ENCODE measurements around the gene BEST4. TPM values are rescaled to one million over a fixed set of nuclear protein-coding genes. Genes with fewer than 3 reads are reported as not detected.

The BEST4 gene
- total and polyA plus RNA-seq, 2 of the 13 experiments (the other 11 are each of a cell fraction or from before 2014, with no cell fraction given) = 0.77 to 1.4 TPM

DNA sequence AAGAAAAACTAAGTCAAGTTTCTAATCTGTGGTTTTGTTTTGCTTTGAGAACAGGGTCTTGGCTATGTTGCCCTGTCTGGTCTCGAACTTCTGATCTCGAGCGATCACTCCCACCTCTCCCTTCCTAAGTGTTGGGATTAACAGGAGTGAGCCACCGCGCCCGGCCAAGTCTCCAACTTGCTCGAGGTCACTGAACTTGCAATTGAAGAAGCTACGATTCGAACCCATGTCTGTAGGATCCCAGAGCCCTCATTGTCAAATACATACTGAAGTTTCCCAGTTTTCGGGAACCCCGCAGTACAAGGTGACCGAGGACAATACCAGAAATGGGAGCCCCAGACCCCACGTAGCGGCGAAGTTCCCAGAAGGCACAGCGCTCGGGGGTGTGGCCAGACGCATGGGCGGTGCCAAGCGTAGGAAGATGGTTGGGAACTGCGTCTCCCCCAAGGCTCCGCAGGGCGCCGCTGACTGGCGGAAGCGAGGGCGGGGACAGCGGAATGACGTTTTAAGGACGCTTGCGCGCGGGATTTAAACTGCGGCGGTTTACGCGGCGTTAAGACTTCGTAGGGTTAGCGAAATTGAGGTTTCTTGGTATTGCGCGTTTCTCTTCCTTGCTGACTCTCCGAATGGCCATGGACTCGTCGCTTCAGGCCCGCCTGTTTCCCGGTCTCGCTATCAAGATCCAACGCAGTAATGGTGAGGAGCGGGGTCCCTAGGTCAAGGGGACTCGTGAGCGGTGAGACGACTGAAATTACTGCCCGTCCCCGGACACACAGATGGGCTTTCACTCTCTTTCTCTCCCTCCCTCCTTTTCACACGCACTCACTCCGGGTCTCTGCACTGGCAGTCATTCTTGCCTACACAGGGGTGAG lies 48.4 kb downstream of the BEST4 start, which contains the start of gene KIF2C (continued):
- peak; percentile 40 for TF ChIP-seq CBX1 (IDR thresholded peaks at IDR 0.05; ENCODE audit: low read depth)
- peak; percentile 61 for TF ChIP-seq SPEN (CRISPR knock-in tag; IDR thresholded peaks at IDR 0.05; ENCODE audit: low read depth)
- TF ChIP-seq GLI4 (CRISPR knock-in tag; IDR thresholded peaks at IDR 0.05; ENCODE audit: borderline replicate concordance) = no peak
- TF ChIP-seq ATF7-NPFF (CRISPR knock-in tag; IDR thresholded peaks at IDR 0.05; ENCODE audit: low read depth) = peak; percentile 38; the same call in 1 of the 2 replicates
- 0 out of 2 replicates have a peak, but pooled peaks have one; percentile 83 for TF ChIP-seq ELF4 (CRISPR knock-in tag; IDR thresholded peaks at IDR 0.05; ENCODE audit: borderline replicate concordance)
- TF ChIP-seq SAP130 (CRISPR knock-in tag; IDR thresholded peaks at IDR 0.05; ENCODE audit: low read depth) = peak; percentile 100
- TF ChIP-seq, protein P1, sequence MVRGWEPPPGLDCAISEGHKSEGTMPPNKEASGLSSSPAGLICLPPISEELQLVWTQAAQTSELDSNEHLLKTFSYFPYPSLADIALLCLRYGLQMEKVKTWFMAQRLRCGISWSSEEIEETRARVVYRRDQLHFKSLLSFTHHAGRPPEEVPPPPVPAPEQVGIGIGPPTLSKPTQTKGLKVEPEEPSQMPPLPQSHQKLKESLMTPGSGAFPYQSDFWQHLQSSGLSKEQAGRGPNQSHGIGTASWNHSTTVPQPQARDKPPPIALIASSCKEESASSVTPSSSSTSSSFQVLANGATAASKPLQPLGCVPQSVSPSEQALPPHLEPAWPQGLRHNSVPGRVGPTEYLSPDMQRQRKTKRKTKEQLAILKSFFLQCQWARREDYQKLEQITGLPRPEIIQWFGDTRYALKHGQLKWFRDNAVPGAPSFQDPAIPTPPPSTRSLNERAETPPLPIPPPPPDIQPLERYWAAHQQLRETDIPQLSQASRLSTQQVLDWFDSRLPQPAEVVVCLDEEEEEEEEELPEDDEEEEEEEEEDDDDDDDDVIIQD (CRISPR knock-in tag; IDR thresholded peaks at IDR 0.05; ENCODE audit: low read depth) = peak; percentile 81
- TF ChIP-seq, protein P2, sequence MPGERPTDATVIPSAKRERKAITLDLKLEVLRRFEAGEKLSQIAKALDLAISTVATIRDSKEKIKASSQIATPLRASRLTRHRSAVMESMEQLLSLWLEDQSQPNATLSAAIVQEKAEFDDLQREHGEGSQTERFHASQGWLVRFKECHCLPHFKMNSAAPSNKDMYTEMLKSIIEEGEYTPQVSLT (CRISPR knock-in tag; IDR thresholded peaks at IDR 0.05; ENCODE audit: borderline replicate concordance, low read depth) = no peak
- peak; percentile 91 for TF ChIP-seq YEATS4 (CRISPR knock-in tag; IDR thresholded peaks at IDR 0.05; ENCODE audit: borderline replicate concordance)
- TF ChIP-seq, protein P3, sequence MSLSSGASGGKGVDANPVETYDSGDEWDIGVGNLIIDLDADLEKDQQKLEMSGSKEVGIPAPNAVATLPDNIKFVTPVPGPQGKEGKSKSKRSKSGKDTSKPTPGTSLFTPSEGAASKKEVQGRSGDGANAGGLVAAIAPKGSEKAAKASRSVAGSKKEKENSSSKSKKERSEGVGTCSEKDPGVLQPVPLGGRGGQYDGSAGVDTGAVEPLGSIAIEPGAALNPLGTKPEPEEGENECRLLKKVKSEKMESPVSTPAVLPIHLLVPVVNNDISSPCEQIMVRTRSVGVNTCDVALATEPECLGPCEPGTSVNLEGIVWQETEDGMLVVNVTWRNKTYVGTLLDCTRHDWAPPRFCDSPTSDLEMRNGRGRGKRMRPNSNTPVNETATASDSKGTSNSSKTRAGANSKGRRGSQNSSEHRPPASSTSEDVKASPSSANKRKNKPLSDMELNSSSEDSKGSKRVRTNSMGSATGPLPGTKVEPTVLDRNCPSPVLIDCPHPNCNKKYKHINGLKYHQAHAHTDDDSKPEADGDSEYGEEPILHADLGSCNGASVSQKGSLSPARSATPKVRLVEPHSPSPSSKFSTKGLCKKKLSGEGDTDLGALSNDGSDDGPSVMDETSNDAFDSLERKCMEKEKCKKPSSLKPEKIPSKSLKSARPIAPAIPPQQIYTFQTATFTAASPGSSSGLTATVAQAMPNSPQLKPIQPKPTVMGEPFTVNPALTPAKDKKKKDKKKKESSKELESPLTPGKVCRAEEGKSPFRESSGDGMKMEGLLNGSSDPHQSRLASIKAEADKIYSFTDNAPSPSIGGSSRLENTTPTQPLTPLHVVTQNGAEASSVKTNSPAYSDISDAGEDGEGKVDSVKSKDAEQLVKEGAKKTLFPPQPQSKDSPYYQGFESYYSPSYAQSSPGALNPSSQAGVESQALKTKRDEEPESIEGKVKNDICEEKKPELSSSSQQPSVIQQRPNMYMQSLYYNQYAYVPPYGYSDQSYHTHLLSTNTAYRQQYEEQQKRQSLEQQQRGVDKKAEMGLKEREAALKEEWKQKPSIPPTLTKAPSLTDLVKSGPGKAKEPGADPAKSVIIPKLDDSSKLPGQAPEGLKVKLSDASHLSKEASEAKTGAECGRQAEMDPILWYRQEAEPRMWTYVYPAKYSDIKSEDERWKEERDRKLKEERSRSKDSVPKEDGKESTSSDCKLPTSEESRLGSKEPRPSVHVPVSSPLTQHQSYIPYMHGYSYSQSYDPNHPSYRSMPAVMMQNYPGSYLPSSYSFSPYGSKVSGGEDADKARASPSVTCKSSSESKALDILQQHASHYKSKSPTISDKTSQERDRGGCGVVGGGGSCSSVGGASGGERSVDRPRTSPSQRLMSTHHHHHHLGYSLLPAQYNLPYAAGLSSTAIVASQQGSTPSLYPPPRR (CRISPR knock-in tag; IDR thresholded peaks at IDR 0.05; ENCODE audit: borderline replicate concordance) = 0 out of 2 replicates have a peak, but pooled peaks have one; percentile 48
- TF ChIP-seq, protein P4, sequence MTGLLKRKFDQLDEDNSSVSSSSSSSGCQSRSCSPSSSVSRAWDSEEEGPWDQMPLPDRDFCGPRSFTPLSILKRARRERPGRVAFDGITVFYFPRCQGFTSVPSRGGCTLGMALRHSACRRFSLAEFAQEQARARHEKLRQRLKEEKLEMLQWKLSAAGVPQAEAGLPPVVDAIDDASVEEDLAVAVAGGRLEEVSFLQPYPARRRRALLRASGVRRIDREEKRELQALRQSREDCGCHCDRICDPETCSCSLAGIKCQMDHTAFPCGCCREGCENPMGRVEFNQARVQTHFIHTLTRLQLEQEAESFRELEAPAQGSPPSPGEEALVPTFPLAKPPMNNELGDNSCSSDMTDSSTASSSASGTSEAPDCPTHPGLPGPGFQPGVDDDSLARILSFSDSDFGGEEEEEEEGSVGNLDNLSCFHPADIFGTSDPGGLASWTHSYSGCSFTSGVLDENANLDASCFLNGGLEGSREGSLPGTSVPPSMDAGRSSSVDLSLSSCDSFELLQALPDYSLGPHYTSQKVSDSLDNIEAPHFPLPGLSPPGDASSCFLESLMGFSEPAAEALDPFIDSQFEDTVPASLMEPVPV (CRISPR knock-in tag; IDR thresholded peaks at IDR 0.05) = peak; percentile 96
- TF ChIP-seq, protein P5, sequence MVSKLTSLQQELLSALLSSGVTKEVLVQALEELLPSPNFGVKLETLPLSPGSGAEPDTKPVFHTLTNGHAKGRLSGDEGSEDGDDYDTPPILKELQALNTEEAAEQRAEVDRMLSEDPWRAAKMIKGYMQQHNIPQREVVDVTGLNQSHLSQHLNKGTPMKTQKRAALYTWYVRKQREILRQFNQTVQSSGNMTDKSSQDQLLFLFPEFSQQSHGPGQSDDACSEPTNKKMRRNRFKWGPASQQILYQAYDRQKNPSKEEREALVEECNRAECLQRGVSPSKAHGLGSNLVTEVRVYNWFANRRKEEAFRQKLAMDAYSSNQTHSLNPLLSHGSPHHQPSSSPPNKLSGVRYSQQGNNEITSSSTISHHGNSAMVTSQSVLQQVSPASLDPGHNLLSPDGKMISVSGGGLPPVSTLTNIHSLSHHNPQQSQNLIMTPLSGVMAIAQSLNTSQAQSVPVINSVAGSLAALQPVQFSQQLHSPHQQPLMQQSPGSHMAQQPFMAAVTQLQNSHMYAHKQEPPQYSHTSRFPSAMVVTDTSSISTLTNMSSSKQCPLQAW (CRISPR knock-in tag; IDR thresholded peaks at IDR 0.05) = peak; percentile 82
- peak; percentile 47; the same call in 1 of the 2 replicates for TF ChIP-seq POGZ (CRISPR knock-in tag; IDR thresholded peaks at IDR 0.05)
- TF ChIP-seq PAWR (CRISPR knock-in tag; IDR thresholded peaks at IDR 0.05; ENCODE audit: borderline replicate concordance) = no peak
- TF ChIP-seq, protein P6, sequence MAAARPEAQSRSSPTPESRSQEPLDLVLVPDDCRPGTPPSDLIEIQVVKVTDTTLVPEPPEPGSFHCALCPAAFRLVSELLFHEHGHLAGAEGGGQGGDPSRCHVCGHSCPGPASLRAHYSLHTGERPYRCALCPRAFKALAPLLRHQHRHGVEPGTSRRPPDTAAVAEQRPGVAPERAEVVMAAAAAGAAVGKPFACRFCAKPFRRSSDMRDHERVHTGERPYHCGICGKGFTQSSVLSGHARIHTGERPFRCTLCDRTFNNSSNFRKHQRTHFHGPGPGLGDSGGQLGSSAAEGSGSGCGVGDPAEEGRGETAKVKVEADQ (CRISPR knock-in tag; IDR thresholded peaks at IDR 0.05; ENCODE audit: borderline replicate concordance) = peak; percentile 46; the same call in 1 of the 2 replicates
- no peak for TF ChIP-seq ZNF24 (IDR thresholded peaks at IDR 0.05)

Data from HepG2 (cell line).